Stimulated activated CD8-positive, alpha-beta memory T cell treated with anti-CD3 and anti-CD28 coated beads, Interleukin-2, amount 100 ng/mL, for 48 hours (primary cell): ENCODE data around the gene ZFYVE19.
A peak's percentile ranks its signal among the peaks of the same experiment; 100 is the strongest.

Experiments used
- DNase-seq, 2 donors: peaks; one replicate each; pipeline ENCODE4 v3.0.0-alpha.2; 2020; ENCODE audit warnings: low read depth in 2 of 2

Gene ZFYVE19

GRCh38 chr15:40807028-40807887, at the start of gene ZFYVE19, which contains the start of gene DNAJC17:
Gene ZFYVE19, plus strand, starts transcription at chr15:40807089. Its CDS starts 501 bp downstream, at chr15:40807590.
Gene DNAJC17, minus strand, starts transcription at chr15:40807473. Its CDS starts 27 bp downstream, at chr15:40807446.
- DNase-seq, result peak; percentile 89 to 92

- DNase-seq, result no peak
Measured at GRCh38 chr15:40759961-40760360, 46.9 kb upstream of the ZFYVE19 start.

- no peak for DNase-seq
Measured at GRCh38 chr15:40762919-40763800, 43.7 kb upstream of the ZFYVE19 start.

GRCh38 chr15:40763801-40764628, 42.9 kb upstream of the ZFYVE19 start, which contains the start of gene GCHFR:
Gene GCHFR, plus strand, starts transcription at chr15:40764068. Its CDS starts 113 bp downstream, at chr15:40764181.
- DNase-seq, result peak in 1 of 2 donors; percentile 61

GRCh38 chr15:40764629-40765103, 42.2 kb upstream of the ZFYVE19 start:
- no peak for DNase-seq

GRCh38 chr15:40766194-40766815, 40.6 kb upstream of the ZFYVE19 start:
- no peak for DNase-seq

- DNase-seq, result no peak
Measured at GRCh38 chr15:40766906-40767837, 39.7 kb upstream of the ZFYVE19 start.

GRCh38 chr15:40767838-40768500, 38.9 kb upstream of the ZFYVE19 start:
- no peak for DNase-seq

GRCh38 chr15:40768521-40769273, 38.2 kb upstream of the ZFYVE19 start:
- DNase-seq, result no peak

GRCh38 chr15:40769274-40770146, 37.4 kb upstream of the ZFYVE19 start, which contains the start of gene C15orf62:
Gene C15orf62, plus strand, starts transcription at chr15:40769980. Its CDS starts 516 bp downstream, at chr15:40770496.
- DNase-seq, result peak in 1 of 2 donors; percentile 49

- DNase-seq, result no peak
Measured at GRCh38 chr15:40770147-40770721, 36.7 kb upstream of the ZFYVE19 start.

- no peak for DNase-seq
Measured at GRCh38 chr15:40771242-40771641, 35.6 kb upstream of the ZFYVE19 start.

GRCh38 chr15:40772014-40772413, 34.9 kb upstream of the ZFYVE19 start:
- DNase-seq, result no peak

- DNase-seq, result no peak
Measured at GRCh38 chr15:40773496-40773895, 33.4 kb upstream of the ZFYVE19 start.

- no peak for DNase-seq
Measured at GRCh38 chr15:40773902-40774301, 33.0 kb upstream of the ZFYVE19 start.

GRCh38 chr15:40775007-40775406, 31.9 kb upstream of the ZFYVE19 start:
- no peak for DNase-seq
